SK-N-SH (cell line): ENCODE measurements around the gene LMTK2. TPM values are rescaled to one million over a fixed set of nuclear protein-coding genes. Genes with fewer than 3 reads are reported as not detected.

Source experiments
- CTCF ChIA-PET: fragments of 300-600, 350-600 bp; formaldehyde crosslinking; extraction: SDS; loops from one replicate; lab custom pipeline; 2021; lab: Yijun Ruan, JAX
- POLR2A ChIA-PET: fragments of 350-600 bp; sonication (Branson Sonifier 250); formaldehyde crosslinking; extraction: SDS; loops from one replicate; lab custom pipeline; 2020; ENCODE audit warnings: antibody characterized with exemption, inconsistent platforms; lab: Yijun Ruan, JAX
- DNase-seq: peaks from one replicate; pipeline ENCODE4 v3.0.0; 2012
- H2AFZ ChIP-seq: fragments of 200-600 bp; sonication (generic); 2 replicates; pipeline ENCODE4 v1.8.1; 2016; ENCODE audit warnings: antibody characterized with exemption, mild to moderate bottlenecking, low read depth
- H3F3A ChIP-seq: fragments of 200-600 bp; sonication (generic); replicated peaks from 2 replicates; pipeline ENCODE3; 2016; ENCODE audit warnings: antibody characterized with exemption, mild to moderate bottlenecking; ENCODE audit not compliant: insufficient read depth
- H3K27ac ChIP-seq, 2 experiments: fragments of 200-500 bp in 1 of 2; fragments of 200-600 bp in 1 of 2; sonication (Bioruptor generic) in 1 of 2; sonication (generic), shearing (Covaris generic) in 1 of 2; 2 replicates each; pipeline versions ENCODE4 v1.5.1 to v1.6.1; 2014 to 2016; ENCODE audit warnings: low read depth in 2 of 2, inconsistent platforms in 1 of 2, low read length in 1 of 2, mild to moderate bottlenecking in 1 of 2, mixed read lengths in 1 of 2
- H3K27me3 ChIP-seq: fragments of 200-600 bp; sonication (generic), shearing (Covaris generic); 2 replicates; pipeline ENCODE4 v1.6.1; 2016; ENCODE audit warnings: mixed run types; ENCODE audit not compliant: insufficient read depth
- H3K36me3 ChIP-seq, 2 experiments: fragments of 200-500 bp in 1 of 2; fragments of 200-600 bp in 1 of 2; sonication (Bioruptor generic) in 1 of 2; sonication (generic) in 1 of 2; replicated peaks in 1 of 2; 2 replicates each; pipeline versions ENCODE3 to v1.5.1; 2014 to 2016; ENCODE audit warnings: low read length in 1 of 2, mild to moderate bottlenecking in 1 of 2; ENCODE audit not compliant: insufficient read depth in 2 of 2, control insufficient read depth in 1 of 2
- H3K4me1 ChIP-seq, 2 experiments: fragments of 200-500 bp in 1 of 2; fragments of 200-600 bp in 1 of 2; sonication (Bioruptor generic) in 1 of 2; sonication (generic), shearing (Covaris generic) in 1 of 2; 2 replicates each; pipeline versions ENCODE4 v1.5.1 to v1.6.1; 2014 to 2016; ENCODE audit warnings: low read depth in 1 of 2, low read length in 1 of 2, mixed run types in 1 of 2; ENCODE audit not compliant: insufficient read depth in 2 of 2, control insufficient read depth in 1 of 2
- H3K4me2 ChIP-seq: fragments of 200-600 bp; sonication (generic), shearing (Covaris generic); 2 replicates; pipeline ENCODE4 v1.6.1; 2017; ENCODE audit warnings: mixed run types
- H3K4me3 ChIP-seq, 2 experiments: fragments of 200-500 bp in 1 of 2; fragments of 200-600 bp in 1 of 2; sonication (Bioruptor generic) in 1 of 2; sonication (generic), shearing (Covaris generic) in 1 of 2; 2 replicates each; pipeline versions ENCODE4 v1.5.1 to v1.8.1; 2014 to 2016; ENCODE audit warnings: low read depth in 2 of 2, inconsistent platforms in 1 of 2, low read length in 1 of 2, mild to moderate bottlenecking in 1 of 2, mixed read lengths in 1 of 2, moderate library complexity in 1 of 2
- H3K79me2 ChIP-seq: fragments of 200-600 bp; sonication (generic); 2 replicates; pipeline ENCODE4 v1.8.1; 2017; ENCODE audit warnings: mild to moderate bottlenecking; ENCODE audit not compliant: insufficient read depth
- H3K9ac ChIP-seq: fragments of 200-600 bp; sonication (generic); 2 replicates; pipeline ENCODE4 v1.6.1; 2017; ENCODE audit warnings: mixed run types
- H3K9me2 ChIP-seq: fragments of 200-600 bp; sonication (generic); 2 replicates; pipeline ENCODE4 v1.6.1; 2017; ENCODE audit warnings: mixed run types
- H3K9me3 ChIP-seq: fragments of 200-600 bp; sonication (generic); 2 replicates; pipeline ENCODE4 v1.6.1; 2017; ENCODE audit warnings: mixed run types, mild to moderate bottlenecking, moderate library complexity
- H4K20me1 ChIP-seq: fragments of 200-600 bp; sonication (generic); 2 replicates; pipeline ENCODE4 v1.6.1; 2017; ENCODE audit warnings: mild to moderate bottlenecking, mixed run types; ENCODE audit not compliant: insufficient read depth
- CHD2 ChIP-seq: fragments of 150-350 bp; IDR thresholded peaks from 2 replicates; pipeline ENCODE4 v1.6.1; 2018; ENCODE audit warnings: low read length; ENCODE audit not compliant: partially characterized antibody
- ELF1 ChIP-seq: IDR thresholded peaks from 2 replicates; pipeline ENCODE4 v1.4.0; 2012
- FOSL2 ChIP-seq: IDR thresholded peaks from 2 replicates; pipeline ENCODE4 v1.4.0; 2012; ENCODE audit warnings: low read depth, mild to moderate bottlenecking, moderate library complexity, borderline replicate concordance
- FOXM1 ChIP-seq: IDR thresholded peaks from 2 replicates; pipeline ENCODE4 v1.4.0; 2012; ENCODE audit warnings: low read depth, mild to moderate bottlenecking
- IRF3 ChIP-seq: fragments of 150-350 bp; IDR thresholded peaks from 2 replicates; pipeline ENCODE4 v1.6.1; 2016; ENCODE audit warnings: mild to moderate bottlenecking, low read depth, low read length
- MAX ChIP-seq: IDR thresholded peaks from 2 replicates; pipeline ENCODE4 v1.4.0; 2012; ENCODE audit warnings: low read depth
- NRF1 ChIP-seq: IDR thresholded peaks from 2 replicates; pipeline ENCODE4 v1.6.1; 2012; ENCODE audit warnings: low read depth, mild to moderate bottlenecking, low read length
- PBX3 ChIP-seq: IDR thresholded peaks from 2 replicates; pipeline ENCODE4; 2012
- RXRA ChIP-seq: IDR thresholded peaks from 2 replicates; pipeline ENCODE4 v1.4.0; 2012; ENCODE audit warnings: low read depth, mild to moderate bottlenecking, borderline replicate concordance
- SIN3A ChIP-seq: IDR thresholded peaks from 2 replicates; pipeline ENCODE4 v1.6.1; 2012; ENCODE audit warnings: low read depth, mild to moderate bottlenecking, low read length, moderate library complexity, borderline replicate concordance
- SMC3 ChIP-seq: IDR thresholded peaks from 2 replicates; pipeline ENCODE4 v1.6.1; 2012; ENCODE audit warnings: low read depth, low read length, improper control_type of control experiment
- TAF1 ChIP-seq: IDR thresholded peaks from 2 replicates; pipeline ENCODE4 v1.6.1; 2012; ENCODE audit warnings: low read depth, mild to moderate bottlenecking, low read length, moderate library complexity, borderline replicate concordance
- TEAD4 ChIP-seq: IDR thresholded peaks from 2 replicates; pipeline ENCODE4 v1.4.0; 2012; ENCODE audit warnings: mild to moderate bottlenecking, borderline replicate concordance; ENCODE audit not compliant: insufficient read depth
- USF2 ChIP-seq: fragments of 150-350 bp; IDR thresholded peaks from 2 replicates; pipeline ENCODE4 v1.6.1; 2017; ENCODE audit warnings: antibody characterized with exemption, low read length, low read depth, borderline replicate concordance
- WGBS: methylation state at CpG from one replicate; pipeline ENCODE4 v1.1.6; 2017; ENCODE audit warnings: low lambda C conversion rate; 5-methylcytosine and 5-hydroxymethylcytosine counted together
- polyA plus RNA-seq, 3 experiments: library from polyadenylated mRNA; depleted of rRNA; stranded (reverse); fragments of >200 nt; gene quantifications; 2 replicates each; pipeline ENCODE4 v1.2.3, GENCODE V29; 2012

The LMTK2 gene
- polyA plus RNA-seq, 1 of the 3 experiments (the other 2 are of a cell fraction), result 9.0 TPM

- no peak overlapping the region for H3K4me2 ChIP-seq
- no peak overlapping the region for H2AFZ ChIP-seq
- WGBS, result 14% methylated on average over 6 of the region's 6 CpGs
- H3K27me3 ChIP-seq, result peaks cover 38% of the 10 kb centered on the region; the same call in 1 of the 2 replicates
- H3K27ac ChIP-seq, result no peak overlapping the region
- H3K9me3 ChIP-seq, result no peaks in the 10 kb centered on the region
- no peaks in the 10 kb centered on the region for H3K9me2 ChIP-seq
- no peaks in the 10 kb centered on the region for H3K4me1 ChIP-seq
- no peaks in the 10 kb centered on the region for H3K36me3 ChIP-seq
- ChIA-PET CTCF (interaction anchor here (1.0 to 4.6 kb wide), 5 partner anchors 10 to 88 kb away, joined by 3 to 23 read pairs (median 4); no protein-coding TSS in a partner anchor), POLR2A (no interaction called here)
- TF ChIP-seq USF2 (no peak), CHD2 (no peak)
- H3K4me3 ChIP-seq, result no peak overlapping the region
- no peaks in the 10 kb centered on the region for H3F3A ChIP-seq
- no peaks in the 10 kb centered on the region for H4K20me1 ChIP-seq
- DNase-seq, result no peak
- H3K79me2 ChIP-seq, result no peaks in the 10 kb centered on the region
- H3K9ac ChIP-seq, result no peak overlapping the region
These were observed 26.6 kb upstream of the LMTK2 start for GRCh38 chr7:98079891-98080648.

- no peak for DNase-seq
- Histone ChIP-seq H3K4me2 (no peak overlapping the region), H3F3A (no peaks in the 10 kb centered on the region), H3K79me2 (no peaks in the 10 kb centered on the region), H3K4me3 (no peak overlapping the region), H2AFZ (no peak overlapping the region), H3K27me3 (peaks cover 39% of the 10 kb centered on the region; the same call in 1 of the 2 replicates), H3K36me3 (no peaks in the 10 kb centered on the region), H3K27ac (no peak overlapping the region), H3K9me3 (no peaks in the 10 kb centered on the region), H3K9me2 (no peaks in the 10 kb centered on the region), H3K9ac (no peak overlapping the region), H4K20me1 (no peaks in the 10 kb centered on the region), H3K4me1 (no peaks in the 10 kb centered on the region)
- TF ChIP-seq NRF1, result no peak
- TF ChIP-seq FOXM1, result no peak
- no peak for TF ChIP-seq FOSL2
- 60% methylated on average over 7 of the region's 7 CpGs for WGBS
- ChIA-PET POLR2A (no interaction called here), CTCF (no interaction called here)
These were observed 25.3 kb upstream of the LMTK2 start for GRCh38 chr7:98081319-98081718.

GRCh38 chr7:98084631-98085030 is 22.0 kb upstream of the LMTK2 start:
- Histone ChIP-seq H3K27ac (no peak overlapping the region), H3K36me3 (no peaks in the 10 kb centered on the region), H3K4me2 (no peak overlapping the region), H4K20me1 (no peaks in the 10 kb centered on the region), H3K4me3 (no peak overlapping the region), H3K9ac (no peak overlapping the region), H3K4me1 (no peaks in the 10 kb centered on the region), H3K79me2 (no peaks in the 10 kb centered on the region), H3K27me3 (peaks cover 37% of the 10 kb centered on the region; the same call in 1 of the 2 replicates), H3F3A (no peaks in the 10 kb centered on the region), H3K9me3 (no peaks in the 10 kb centered on the region), H2AFZ (no peak overlapping the region), H3K9me2 (no peaks in the 10 kb centered on the region)
- 49% methylated on average over 3 of the region's 3 CpGs for WGBS
- CTCF ChIA-PET, result no interaction called here
- no peak for DNase-seq
- POLR2A ChIA-PET, result no interaction called here
- TF ChIP-seq TAF1 (no peak), IRF3 (no peak), SIN3A (no peak), CHD2 (no peak), ELF1 (no peak), PBX3 (no peak), RXRA (no peak), SMC3 (no peak), MAX (no peak), TEAD4 (no peak)
